HL-60 (cell line): Measurements from ENCODE around the gene SAC3D1.

Experiments
- CTCF ChIP-seq: IDR thresholded peaks from one replicate; pipeline ENCODE4 v1.5.1; 2011; ENCODE audit warnings: low read length, control low read depth, inconsistent platforms; ENCODE audit not compliant: insufficient read depth
- POLR2AphosphoS5 ChIP-seq: IDR thresholded peaks from 2 replicates; pipeline ENCODE4 v1.6.1; 2012; ENCODE audit warnings: low read depth

GRCh38 chr11:65042891-65043290 lies 1.9 kb downstream of the SAC3D1 start:
- no peak for TF ChIP-seq CTCF
- TF ChIP-seq POLR2AphosphoS5 = no peak
